A673 (cell line): ENCODE results near the gene ARSB. TPM values are rescaled to one million over a fixed set of nuclear protein-coding genes. Genes with fewer than 3 reads are reported as not detected.

ENCODE experiments used
- BruUV-seq: library from RNA; stranded (reverse); fragments of 400-500 nt; replicated peaks from 2 replicates; lab custom pipeline; 2021; lab: Mats Ljungman, UMichigan
- CTCF ChIA-PET: fragments of 300-600 bp; sonication (Branson Sonifier 250); formaldehyde crosslinking; loops from one replicate; lab custom pipeline; 2022; ENCODE audit warnings: antibody characterized with exemption; lab: Charles Lee
- POLR2A ChIA-PET: fragments of 300-600 bp; sonication (Branson Sonifier 250); formaldehyde crosslinking; loops from one replicate; lab custom pipeline; 2022; ENCODE audit warnings: antibody characterized with exemption; ENCODE audit not compliant: low non-redundant PET; lab: Charles Lee
- DNase-seq: peaks from one replicate; pipeline ENCODE4 v3.0.0-alpha.2; 2015; ENCODE audit warnings: low spot score
- H3K27ac ChIP-seq: fragments of 200-600 bp; sonication (generic); 2 replicates; pipeline ENCODE4 v1.5.1; 2016; ENCODE audit warnings: mixed run types, low read depth, mild to moderate bottlenecking, mixed read lengths, antibody characterized with exemption, low read length; ENCODE audit not compliant: poor library complexity, severe bottlenecking
- H3K27me3 ChIP-seq: fragments of 200-600 bp; sonication (generic); replicated peaks from 2 replicates; pipeline ENCODE4 v1.6.1; 2017; ENCODE audit warnings: mixed run types, low read depth, mild to moderate bottlenecking, mixed read lengths, antibody characterized with exemption, low read length; ENCODE audit not compliant: insufficient read depth, poor library complexity
- H3K36me3 ChIP-seq: fragments of 200-600 bp; sonication (generic); 2 replicates; pipeline ENCODE4 v1.6.1; 2016; ENCODE audit warnings: mixed run types, mild to moderate bottlenecking, mixed read lengths, antibody characterized with exemption, low read length; ENCODE audit not compliant: insufficient read depth, poor library complexity, severe bottlenecking
- H3K4me1 ChIP-seq: fragments of 200-600 bp; sonication (generic); 2 replicates; pipeline ENCODE4 v1.6.1; 2017; ENCODE audit warnings: mixed run types, mild to moderate bottlenecking, mixed read lengths, antibody characterized with exemption, low read length; ENCODE audit not compliant: insufficient read depth, poor library complexity, severe bottlenecking
- H3K4me3 ChIP-seq: fragments of 200-600 bp; sonication (generic); 2 replicates; pipeline ENCODE4 v1.5.1; 2016; ENCODE audit warnings: low read depth, mixed run types, mild to moderate bottlenecking, mixed read lengths, low read length; ENCODE audit not compliant: poor library complexity, severe bottlenecking
- H3K9me3 ChIP-seq: fragments of 200-600 bp; sonication (generic); 2 replicates; pipeline ENCODE4 v1.6.1; 2016; ENCODE audit warnings: mixed run types, low read depth, mild to moderate bottlenecking, mixed read lengths, antibody characterized with exemption, low read length; ENCODE audit not compliant: poor library complexity, severe bottlenecking
- EZH2 ChIP-seq: fragments of 200-600 bp; sonication (generic); IDR thresholded peaks from 2 replicates; pipeline ENCODE4 v1.6.1; 2017; ENCODE audit warnings: borderline replicate concordance, low read depth, mild to moderate bottlenecking, mixed read lengths, antibody characterized with exemption, low read length; ENCODE audit not compliant: poor library complexity, severe bottlenecking
- intact Hi-C: fragments of 100-400 bp; cut with micrococcal nuclease; formaldehyde crosslinking; loops from one replicate; pipeline ENCODE4 v1.10.0; 2022; ENCODE audit not compliant: unreplicated experiment
- total RNA-seq: library from RNA; stranded (reverse); gene quantifications from 2 replicates; pipeline ENCODE4 v1.2.3, GENCODE V29; 2021
- TF ChIP-seq, protein P1 (sequence below): fragments of 300-800, 200-600 bp; sonication (generic); conservative IDR thresholded peaks from 2 replicates; pipeline ENCODE4 v1.5.1; 2017; ENCODE audit warnings: low read depth, mild to moderate bottlenecking, antibody characterized with exemption, low read length, moderate library complexity, mixed read lengths

Gene ARSB
- total RNA-seq, 1 experiment from 2014 or later = 16.8 TPM

DNA sequence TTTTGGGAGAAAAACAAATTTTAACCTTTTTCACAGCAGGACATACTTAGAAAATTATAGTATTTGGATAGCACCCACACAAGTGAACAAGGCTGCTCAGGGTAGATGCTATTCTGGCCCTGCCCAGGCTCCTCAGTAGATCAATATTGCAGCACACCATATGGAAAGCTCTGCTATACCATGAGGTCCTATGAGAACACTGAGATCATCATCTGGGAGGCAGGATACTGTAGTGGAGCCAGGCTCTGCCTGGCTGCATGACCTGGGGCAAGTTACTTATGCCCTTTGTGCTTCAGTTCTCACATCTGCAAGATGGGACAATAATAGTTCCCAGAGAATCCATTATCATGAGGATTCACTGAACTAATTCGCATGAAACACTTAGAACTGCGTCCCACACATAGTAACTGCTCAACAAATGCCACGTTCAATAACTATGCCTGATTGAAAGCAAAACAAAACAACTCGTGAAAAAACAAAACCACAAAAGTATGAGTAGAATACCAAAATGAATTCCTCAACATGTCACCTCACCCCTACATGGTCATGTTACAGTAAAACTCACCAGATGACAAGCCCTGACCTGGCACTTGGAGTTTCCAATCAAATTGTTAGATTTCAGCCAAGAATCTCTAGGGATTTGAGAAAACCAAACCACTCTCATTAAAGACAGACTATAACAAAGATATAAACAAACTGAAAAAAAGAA lies 31.9 kb downstream of the ARSB start:
- H3K4me3 ChIP-seq = no peak overlapping the region
- H3K36me3 ChIP-seq = no peaks in the 10 kb centered on the region
- no peak for DNase-seq
- no peak overlapping the region for H3K27ac ChIP-seq
- ChIA-PET CTCF (no interaction called here), POLR2A (no interaction called here)
- peaks cover 31% of the 10 kb centered on the region for H3K4me1 ChIP-seq
- intact Hi-C loops = no loop called here
- TF ChIP-seq, protein P1, sequence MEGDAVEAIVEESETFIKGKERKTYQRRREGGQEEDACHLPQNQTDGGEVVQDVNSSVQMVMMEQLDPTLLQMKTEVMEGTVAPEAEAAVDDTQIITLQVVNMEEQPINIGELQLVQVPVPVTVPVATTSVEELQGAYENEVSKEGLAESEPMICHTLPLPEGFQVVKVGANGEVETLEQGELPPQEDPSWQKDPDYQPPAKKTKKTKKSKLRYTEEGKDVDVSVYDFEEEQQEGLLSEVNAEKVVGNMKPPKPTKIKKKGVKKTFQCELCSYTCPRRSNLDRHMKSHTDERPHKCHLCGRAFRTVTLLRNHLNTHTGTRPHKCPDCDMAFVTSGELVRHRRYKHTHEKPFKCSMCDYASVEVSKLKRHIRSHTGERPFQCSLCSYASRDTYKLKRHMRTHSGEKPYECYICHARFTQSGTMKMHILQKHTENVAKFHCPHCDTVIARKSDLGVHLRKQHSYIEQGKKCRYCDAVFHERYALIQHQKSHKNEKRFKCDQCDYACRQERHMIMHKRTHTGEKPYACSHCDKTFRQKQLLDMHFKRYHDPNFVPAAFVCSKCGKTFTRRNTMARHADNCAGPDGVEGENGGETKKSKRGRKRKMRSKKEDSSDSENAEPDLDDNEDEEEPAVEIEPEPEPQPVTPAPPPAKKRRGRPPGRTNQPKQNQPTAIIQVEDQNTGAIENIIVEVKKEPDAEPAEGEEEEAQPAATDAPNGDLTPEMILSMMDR = no peak
- no peak for TF ChIP-seq EZH2
- BruUV-seq = no TSS peak
- no peaks in the 10 kb centered on the region for H3K27me3 ChIP-seq
- H3K9me3 ChIP-seq = no peaks in the 10 kb centered on the region

DNA sequence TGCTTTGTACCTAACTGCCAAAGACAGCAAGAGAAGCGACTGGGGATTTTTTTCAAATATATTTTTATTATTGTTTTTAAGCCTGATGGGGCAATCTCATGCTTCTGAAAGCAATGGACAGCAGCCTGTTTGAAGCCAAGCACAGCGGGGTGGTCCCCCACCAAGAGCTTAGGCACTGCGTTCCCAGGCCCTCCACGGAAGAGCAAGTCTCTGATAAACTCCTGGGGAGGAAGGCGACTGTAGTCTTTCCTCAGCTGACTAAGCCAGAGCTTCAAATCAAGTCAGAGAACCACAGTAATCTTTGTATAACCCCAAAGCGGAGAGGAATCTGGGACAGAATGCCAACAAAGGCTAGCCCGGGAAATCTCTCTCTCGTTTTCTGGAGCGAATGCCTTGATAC lies 54.4 kb downstream of the ARSB start:
- CTCF ChIA-PET = no interaction called here
- TF ChIP-seq, protein P1 = no peak
- no peak for TF ChIP-seq EZH2
- intact Hi-C loops = no loop called here
- no peaks in the 10 kb centered on the region for H3K36me3 ChIP-seq
- POLR2A ChIA-PET = no interaction called here
- H3K27ac ChIP-seq = no peak overlapping the region
- H3K9me3 ChIP-seq = no peaks in the 10 kb centered on the region
- BruUV-seq = no TSS peak
- DNase-seq = no peak
- H3K4me3 ChIP-seq = no peak overlapping the region
- H3K4me1 ChIP-seq = peaks cover 10% of the 10 kb centered on the region
- H3K27me3 ChIP-seq = no peaks in the 10 kb centered on the region

DNA sequence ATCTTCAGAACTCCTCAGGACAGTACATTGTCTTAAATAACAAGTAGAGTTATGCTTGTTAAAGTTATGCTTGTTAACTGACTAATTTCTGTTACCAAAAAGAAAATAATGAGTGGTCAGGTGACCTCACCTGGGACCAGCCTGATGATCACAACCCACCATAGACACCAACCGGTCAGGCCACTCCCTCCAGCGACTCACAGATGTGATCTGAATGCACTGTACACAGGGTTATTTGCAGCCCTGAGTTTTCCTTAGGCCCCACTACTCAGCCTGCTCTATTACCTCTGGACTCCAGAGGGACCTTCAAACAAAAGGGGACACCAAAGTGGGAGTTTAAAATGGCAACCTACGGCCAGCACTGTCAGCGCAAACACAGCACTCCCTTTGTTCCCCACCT lies 55.3 kb downstream of the ARSB start:
- H3K4me1 ChIP-seq = peaks cover 10% of the 10 kb centered on the region
- CTCF ChIA-PET = no interaction called here
- H3K36me3 ChIP-seq = no peaks in the 10 kb centered on the region
- H3K9me3 ChIP-seq = no peaks in the 10 kb centered on the region
- no peaks in the 10 kb centered on the region for H3K27me3 ChIP-seq
- H3K27ac ChIP-seq = no peak overlapping the region
- BruUV-seq = no TSS peak
- H3K4me3 ChIP-seq = no peak overlapping the region
- TF ChIP-seq, protein P1 = no peak
- TF ChIP-seq EZH2 = no peak
- no peak for DNase-seq
- POLR2A ChIA-PET = no interaction called here
- intact Hi-C loops = no loop called here
